H9 (cell line): Measurements from ENCODE around the gene GPRIN1. TPM values are rescaled to one million over a fixed set of nuclear protein-coding genes. Genes with fewer than 3 reads are reported as not detected.

Experiments
- DNase-seq: peaks from one replicate; pipeline ENCODE4 v3.0.0-alpha.2; 2017
- H2AFZ ChIP-seq: one replicate; pipeline ENCODE4 v1.6.1; 2013; ENCODE audit warnings: mild to moderate bottlenecking, low read length, control low read depth, moderate library complexity
- H2AK5ac ChIP-seq: 2 replicates; pipeline ENCODE4 v1.6.1; 2013; ENCODE audit warnings: low read length, control low read depth, mixed read lengths; ENCODE audit not compliant: insufficient read length
- H2BK120ac ChIP-seq: one replicate; pipeline ENCODE4 v1.6.1; 2013; ENCODE audit warnings: low read depth, mild to moderate bottlenecking, low read length, control low read depth, inconsistent platforms; ENCODE audit not compliant: poor library complexity, severe bottlenecking
- H2BK12ac ChIP-seq: 2 replicates; pipeline ENCODE4 v1.6.1; 2013; ENCODE audit warnings: low read length, control low read depth, mixed read lengths, low read depth; ENCODE audit not compliant: insufficient read length
- H2BK15ac ChIP-seq: 2 replicates; pipeline ENCODE4 v1.6.1; 2013; ENCODE audit warnings: low read depth, low read length, control low read depth
- H2BK20ac ChIP-seq: one replicate; pipeline ENCODE4 v1.6.1; 2013; ENCODE audit warnings: low read depth, mild to moderate bottlenecking, low read length, control low read depth, inconsistent platforms; ENCODE audit not compliant: poor library complexity, severe bottlenecking
- H2BK5ac ChIP-seq: 2 replicates; pipeline ENCODE4 v1.6.1; 2013; ENCODE audit warnings: low read length, control low read depth, mixed read lengths; ENCODE audit not compliant: insufficient read length
- H3K14ac ChIP-seq: 2 replicates; pipeline ENCODE4 v1.6.1; 2013; ENCODE audit warnings: low read length, control low read depth; ENCODE audit not compliant: insufficient read depth
- H3K18ac ChIP-seq: 2 replicates; pipeline ENCODE4 v1.6.1; 2013; ENCODE audit warnings: low read depth, mild to moderate bottlenecking, mixed read lengths, low read length, control low read depth; ENCODE audit not compliant: insufficient read length
- H3K23ac ChIP-seq: 2 replicates; pipeline ENCODE4 v1.6.1; 2013; ENCODE audit warnings: low read length, control low read depth, mixed read lengths, low read depth; ENCODE audit not compliant: insufficient read length
- H3K23me2 ChIP-seq: 2 replicates; pipeline ENCODE4 v1.6.1; 2013; ENCODE audit warnings: low read depth, mild to moderate bottlenecking, mixed read lengths, low read length, control low read depth; ENCODE audit not compliant: insufficient read length, poor library complexity, severe bottlenecking
- H3K27ac ChIP-seq: 2 replicates; pipeline ENCODE4 v1.5.1; 2013; ENCODE audit warnings: low read length, control low read depth, mixed read lengths, low read depth; ENCODE audit not compliant: insufficient read length
- H3K27me3 ChIP-seq: 2 replicates; pipeline ENCODE4 v1.6.1; 2013; ENCODE audit warnings: low read length, control low read depth, inconsistent platforms; ENCODE audit not compliant: insufficient read depth
- H3K4ac ChIP-seq: 2 replicates; pipeline ENCODE4 v1.6.1; 2013; ENCODE audit warnings: low read depth, mild to moderate bottlenecking, control low read depth, inconsistent platforms, low read length, moderate library complexity
- H3K4me1 ChIP-seq: 2 replicates; pipeline ENCODE4 v1.6.1; 2013; ENCODE audit warnings: low read length, control low read depth, inconsistent platforms; ENCODE audit not compliant: insufficient read depth
- H3K4me2 ChIP-seq: 2 replicates; pipeline ENCODE4 v1.6.1; 2013; ENCODE audit warnings: low read length, control low read depth, mixed read lengths; ENCODE audit not compliant: insufficient read length, insufficient read depth
- H3K56ac ChIP-seq: 2 replicates; pipeline ENCODE4 v1.6.1; 2013; ENCODE audit warnings: low read depth, mild to moderate bottlenecking, mixed read lengths, low read length, control low read depth; ENCODE audit not compliant: insufficient read length
- H3K79me1 ChIP-seq: 2 replicates; pipeline ENCODE4 v1.6.1; 2013; ENCODE audit warnings: low read depth, mild to moderate bottlenecking, moderate library complexity, low read length, control low read depth, inconsistent platforms; ENCODE audit not compliant: insufficient read depth, poor library complexity, severe bottlenecking
- H3K79me2 ChIP-seq: 2 replicates; pipeline ENCODE4 v1.6.1; 2013; ENCODE audit warnings: low read length, control low read depth, inconsistent platforms; ENCODE audit not compliant: insufficient read depth
- H3K9ac ChIP-seq: 2 replicates; pipeline ENCODE4 v1.6.1; 2013; ENCODE audit warnings: low read length, control low read depth, mixed read lengths; ENCODE audit not compliant: insufficient read length; ENCODE audit errors: extremely low read depth
- H3K9me3 ChIP-seq: one replicate; pipeline ENCODE4 v1.6.1; 2013; ENCODE audit warnings: low read depth, low read length, inconsistent platforms; ENCODE audit not compliant: control insufficient read depth
- H3T11ph ChIP-seq: one replicate; pipeline ENCODE4 v1.6.1; 2013; ENCODE audit warnings: mild to moderate bottlenecking, low read length, control low read depth, inconsistent platforms
- H4K20me1 ChIP-seq: one replicate; pipeline ENCODE4 v1.6.1; 2013; ENCODE audit not compliant: control insufficient read depth, insufficient read length, insufficient read depth
- H4K5ac ChIP-seq: 2 replicates; pipeline ENCODE4 v1.6.1; 2013; ENCODE audit warnings: low read depth, mild to moderate bottlenecking, mixed read lengths, low read length, control low read depth; ENCODE audit not compliant: insufficient read length
- H4K8ac ChIP-seq: replicated peaks from 2 replicates; pipeline ENCODE4 v1.6.1; 2013; ENCODE audit warnings: low read length, control low read depth, mixed read lengths, low read depth; ENCODE audit not compliant: insufficient read length
- H4K91ac ChIP-seq: 2 replicates; pipeline ENCODE4 v1.6.1; 2013; ENCODE audit warnings: low read depth, mild to moderate bottlenecking, moderate library complexity, mixed read lengths, low read length, control low read depth; ENCODE audit not compliant: insufficient read length
- H3K27ac Mint-ChIP-seq, 3 experiments: 2 replicates in 2 of 3; 3 replicates in 1 of 3; pipeline ENCODE4 v1.8.0; 2020 to 2021; ENCODE audit warnings: mixed read lengths in 3 of 3, mild to moderate bottlenecking in 1 of 3, moderate library complexity in 1 of 3
- H3K27me3 Mint-ChIP-seq: 2 replicates; pipeline ENCODE4 v1.8.0; 2021; ENCODE audit warnings: low read depth, mild to moderate bottlenecking, moderate library complexity, mixed read lengths
- H3K36me3 Mint-ChIP-seq, 3 experiments: 2 replicates in 2 of 3; 3 replicates in 1 of 3; pipeline ENCODE4 v1.8.0; 2020 to 2021; ENCODE audit warnings: low read depth in 3 of 3, mixed read lengths in 3 of 3; ENCODE audit not compliant: insufficient read depth in 1 of 3
- H3K4me1 Mint-ChIP-seq, 2 experiments: 2 replicates each; pipeline ENCODE4 v1.8.0; 2020; ENCODE audit warnings: mixed read lengths in 2 of 2
- H3K4me3 Mint-ChIP-seq, 2 experiments: 2 replicates in 1 of 2; 3 replicates in 1 of 2; pipeline ENCODE4 v1.8.0; 2020 to 2021; ENCODE audit warnings: mild to moderate bottlenecking in 2 of 2, mixed read lengths in 2 of 2, moderate library complexity in 1 of 2
- H3K9me3 Mint-ChIP-seq, 2 experiments: 2 replicates in 1 of 2; 3 replicates in 1 of 2; pipeline ENCODE4 v1.8.0; 2020; ENCODE audit warnings: mild to moderate bottlenecking in 2 of 2, mixed read lengths in 2 of 2, moderate library complexity in 1 of 2
- WGBS: extraction: QIAGEN DNeasy Blood & Tissue Kit; methylation state at CpG from one replicate; pipeline ENCODE4 v1.1.7; 2013; ENCODE audit warnings: missing lambda C conversion rate, low lambda C conversion rate, mixed read lengths; ENCODE audit not compliant: insufficient read length; ENCODE audit errors: extremely low coverage; 5-methylcytosine and 5-hydroxymethylcytosine counted together
- total RNA-seq: library from RNA; stranded (reverse); gene quantifications from 2 replicates; pipeline ENCODE4 v1.2.1, GENCODE V29; 2021
- TF ChIP-seq, protein P1 (sequence below): fragments of 200-600 bp; sonication (generic); conservative IDR thresholded peaks from 3 replicates; pipeline ENCODE4 v1.8.0; 2021; ENCODE audit warnings: antibody characterized with exemption, mild to moderate bottlenecking

GPRIN1 gene
- total RNA-seq, 1 experiment from 2014 or later = 10.8 TPM

DNA sequence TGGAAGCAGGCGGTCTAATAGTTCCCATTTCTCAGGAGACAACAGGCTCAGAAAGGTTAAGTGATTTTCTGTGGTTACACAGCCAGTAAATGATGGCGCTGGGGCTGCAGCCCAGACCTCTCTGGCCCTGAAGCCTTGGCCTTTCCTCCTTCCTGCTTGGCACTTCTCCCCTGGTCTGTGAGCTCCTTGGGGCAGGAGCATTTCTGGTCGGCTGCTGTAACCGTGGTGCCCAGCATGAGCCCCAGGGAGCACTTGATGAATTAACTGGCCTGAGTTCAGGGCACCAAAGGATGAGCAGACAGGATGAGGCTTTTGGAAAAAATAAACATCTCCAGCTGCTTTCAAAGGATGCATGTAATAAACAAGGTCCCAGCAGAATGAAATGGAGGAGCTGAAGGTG, 30.6 kb downstream of the GPRIN1 start:
- H3K14ac ChIP-seq = no peak overlapping the region
- no peaks in the 10 kb centered on the region for H3K79me2 ChIP-seq
- H3K27me3 ChIP-seq = peaks cover 2% of the 10 kb centered on the region; the same call in 1 of the 2 replicates
- no peak overlapping the region for H2BK12ac ChIP-seq
- no peaks in the 10 kb centered on the region for H3K4me1 ChIP-seq
- H3K27me3 Mint-ChIP-seq = peaks cover 26% of the 10 kb centered on the region
- no peak overlapping the region for H3K4me3 Mint-ChIP-seq
- no peak overlapping the region for H2BK5ac ChIP-seq
- no peak overlapping the region for H3T11ph ChIP-seq
- H2AK5ac ChIP-seq = no peak overlapping the region
- H3K36me3 Mint-ChIP-seq = no peaks in the 10 kb centered on the region
- peaks cover 4 to 8% of the 10 kb centered on the region in 2 experiments for H3K9me3 Mint-ChIP-seq
- DNase-seq = no peak
- no peak overlapping the region for H3K18ac ChIP-seq
- TF ChIP-seq, protein P1, sequence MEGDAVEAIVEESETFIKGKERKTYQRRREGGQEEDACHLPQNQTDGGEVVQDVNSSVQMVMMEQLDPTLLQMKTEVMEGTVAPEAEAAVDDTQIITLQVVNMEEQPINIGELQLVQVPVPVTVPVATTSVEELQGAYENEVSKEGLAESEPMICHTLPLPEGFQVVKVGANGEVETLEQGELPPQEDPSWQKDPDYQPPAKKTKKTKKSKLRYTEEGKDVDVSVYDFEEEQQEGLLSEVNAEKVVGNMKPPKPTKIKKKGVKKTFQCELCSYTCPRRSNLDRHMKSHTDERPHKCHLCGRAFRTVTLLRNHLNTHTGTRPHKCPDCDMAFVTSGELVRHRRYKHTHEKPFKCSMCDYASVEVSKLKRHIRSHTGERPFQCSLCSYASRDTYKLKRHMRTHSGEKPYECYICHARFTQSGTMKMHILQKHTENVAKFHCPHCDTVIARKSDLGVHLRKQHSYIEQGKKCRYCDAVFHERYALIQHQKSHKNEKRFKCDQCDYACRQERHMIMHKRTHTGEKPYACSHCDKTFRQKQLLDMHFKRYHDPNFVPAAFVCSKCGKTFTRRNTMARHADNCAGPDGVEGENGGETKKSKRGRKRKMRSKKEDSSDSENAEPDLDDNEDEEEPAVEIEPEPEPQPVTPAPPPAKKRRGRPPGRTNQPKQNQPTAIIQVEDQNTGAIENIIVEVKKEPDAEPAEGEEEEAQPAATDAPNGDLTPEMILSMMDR = no peak
- H3K4me1 Mint-ChIP-seq = peaks cover 2 to 7% of the 10 kb centered on the region in 2 experiments; a peak in 3 of 4 replicates
- H3K27ac ChIP-seq = no peak overlapping the region
- H3K56ac ChIP-seq = no peak overlapping the region
- no peak overlapping the region for H3K9ac ChIP-seq
- H3K23ac ChIP-seq = no peak overlapping the region
- no peak overlapping the region for H2AFZ ChIP-seq
- H4K5ac ChIP-seq = no peak overlapping the region
- H3K23me2 ChIP-seq = no peaks in the 10 kb centered on the region
- no peak overlapping the region for H4K91ac ChIP-seq
- H3K4ac ChIP-seq = no peak overlapping the region
- H3K9me3 ChIP-seq = no peaks in the 10 kb centered on the region
- no peak overlapping the region for H2BK20ac ChIP-seq
- no peak overlapping the region for H3K4me2 ChIP-seq
- H3K27ac Mint-ChIP-seq = no peak overlapping the region
- no peak overlapping the region for H4K8ac ChIP-seq
- no peaks in the 10 kb centered on the region for H4K20me1 ChIP-seq
- no peaks in the 10 kb centered on the region for H3K79me1 ChIP-seq
- no CpG with 5 or more reads among the region's 4 CpGs for WGBS
- H2BK15ac ChIP-seq = no peak overlapping the region
- no peak overlapping the region for H2BK120ac ChIP-seq
